RPMI8226 (cell line): ENCODE results near the gene MSS51.
"Not testable (repeated sequence)": the region's sequence is repeated elsewhere in the genome, so short reads cannot be mapped to it uniquely, and the experiment has no call there.

ENCODE experiments used
- DNase-seq: peaks from one replicate; pipeline ENCODE4 v3.0.0-alpha.2; 2015

Gene MSS51

DNA sequence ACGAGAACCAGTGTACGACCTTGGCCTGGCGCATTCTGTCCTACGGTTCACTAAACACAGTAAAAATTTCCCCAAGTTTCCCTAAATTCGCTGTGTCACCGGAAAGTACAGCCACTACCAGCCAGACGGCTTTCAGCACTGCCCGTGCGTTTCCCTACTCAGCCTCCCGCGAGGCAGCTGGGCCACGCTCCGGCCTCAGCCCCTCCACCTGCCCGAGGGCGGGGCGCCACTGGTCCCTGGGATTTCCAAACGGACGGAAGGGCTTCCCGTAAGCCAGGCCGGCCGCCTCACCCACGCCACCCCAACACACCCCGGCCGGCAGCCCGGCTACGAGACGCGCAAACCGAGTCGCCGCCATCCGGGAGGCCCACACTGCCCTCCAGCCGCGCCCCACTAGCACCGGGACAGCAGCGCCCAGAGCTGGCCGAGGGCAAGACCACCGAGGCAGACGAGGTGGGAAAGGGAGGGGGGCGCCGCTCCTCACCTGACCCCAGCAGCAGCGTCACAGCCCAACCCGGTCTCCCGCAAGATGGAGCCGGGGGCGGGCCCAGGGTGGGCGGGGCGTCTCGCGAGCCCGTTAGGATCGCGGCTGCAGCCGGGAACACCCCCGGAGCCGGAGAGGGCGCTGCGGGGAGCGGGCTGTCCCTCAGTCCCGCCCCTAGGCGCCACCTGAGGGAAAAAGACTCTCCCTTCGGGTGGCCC is 19.7 kb downstream of the MSS51 start, which contains the start of gene ANXA7:
TSS of gene ANXA7 (minus strand) at position 531 of the 702 bp plus-strand sequence. CDS start 13,202 bp downstream, outside the sequence.
- DNase-seq = peak; percentile 91

- peak; percentile 65 for DNase-seq
These were observed 20.2 kb downstream of the MSS51 start for GRCh38 chr10:73413108-73413527.

DNA sequence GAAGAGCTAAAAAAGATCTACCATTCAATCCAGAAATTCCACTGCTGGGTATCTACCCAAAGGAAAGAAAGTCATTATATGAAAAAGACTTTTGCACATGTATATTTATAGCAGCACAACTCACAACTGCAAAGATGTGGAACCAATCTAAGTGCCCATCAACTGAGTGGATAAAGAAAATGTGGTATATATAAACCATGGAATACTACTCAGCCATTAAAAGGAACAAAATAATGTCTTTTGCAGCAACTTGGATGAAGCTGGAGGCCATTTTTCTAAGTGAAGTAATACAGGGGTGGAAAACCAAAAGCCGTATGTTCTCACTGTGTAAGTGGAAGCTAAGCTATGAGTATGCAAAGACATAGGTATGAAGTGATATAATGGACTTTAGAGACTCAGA is 22.5 kb downstream of the MSS51 start:
- DNase-seq = no peak

GRCh38 chr10:73408978-73409521 is 24.3 kb downstream of the MSS51 start:
- DNase-seq = no peak

DNA sequence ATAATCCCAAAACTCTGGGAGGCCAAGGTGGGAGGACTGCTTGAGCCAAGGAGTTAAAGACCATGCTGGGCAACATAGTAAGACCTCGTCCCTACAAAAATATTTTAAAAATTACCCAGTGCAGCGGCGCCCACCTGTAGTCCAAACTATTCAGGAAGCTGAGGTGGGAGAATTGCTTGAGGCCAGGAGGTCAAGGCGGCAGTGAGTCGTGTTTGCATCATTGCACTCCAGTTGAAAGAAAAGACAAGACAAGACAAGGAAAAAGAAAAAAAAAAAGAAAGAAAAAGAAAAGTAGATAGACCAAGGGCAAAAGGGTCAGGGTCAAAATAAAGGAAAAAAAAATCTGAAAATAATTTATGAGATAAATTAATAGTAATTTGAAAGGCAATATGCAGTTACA is 25.3 kb downstream of the MSS51 start:
- no peak for DNase-seq

- no peak for DNase-seq
These were observed 25.9 kb downstream of the MSS51 start for GRCh38 chr10:73407495-73407894.

GRCh38 chr10:73406846-73407245 is 26.5 kb downstream of the MSS51 start:
- DNase-seq = no peak

DNA sequence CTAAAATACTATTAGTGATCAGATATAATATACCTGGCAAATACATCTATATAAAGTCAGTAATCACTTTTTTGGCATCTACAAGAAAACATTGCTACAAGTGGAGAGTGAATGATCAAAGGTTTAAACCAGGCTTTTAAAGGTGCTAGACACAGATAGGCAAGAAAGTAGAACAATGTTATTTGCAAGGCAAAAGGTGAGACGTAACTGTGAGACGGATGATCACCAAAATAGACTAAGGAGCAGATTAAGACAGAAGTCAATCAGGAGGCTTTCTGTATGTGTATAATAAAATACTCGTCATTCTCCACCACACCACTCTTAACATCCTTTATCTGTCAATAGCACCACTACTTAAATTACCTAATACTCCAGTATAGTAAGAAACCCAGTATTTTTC is 27.8 kb downstream of the MSS51 start:
- no peak for DNase-seq

DNA sequence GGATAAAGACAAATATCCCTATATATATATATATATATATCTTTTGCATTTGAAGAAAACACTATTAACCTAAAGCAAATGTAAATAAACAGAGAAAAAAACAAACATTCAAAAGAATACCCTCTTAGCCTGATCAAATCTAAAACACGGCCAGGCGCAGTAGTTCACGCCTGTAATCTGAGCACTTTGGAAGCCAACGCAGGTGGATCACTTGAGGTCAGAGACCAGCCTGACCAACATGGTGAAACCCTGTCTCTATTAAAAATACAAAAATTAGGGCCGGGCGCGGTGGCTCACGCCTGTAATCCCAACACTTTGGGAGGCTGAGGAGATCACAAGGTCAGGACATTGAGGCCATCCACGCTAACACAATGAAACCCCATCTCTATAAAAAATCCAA is 28.7 kb downstream of the MSS51 start:
- DNase-seq = no peak

DNA sequence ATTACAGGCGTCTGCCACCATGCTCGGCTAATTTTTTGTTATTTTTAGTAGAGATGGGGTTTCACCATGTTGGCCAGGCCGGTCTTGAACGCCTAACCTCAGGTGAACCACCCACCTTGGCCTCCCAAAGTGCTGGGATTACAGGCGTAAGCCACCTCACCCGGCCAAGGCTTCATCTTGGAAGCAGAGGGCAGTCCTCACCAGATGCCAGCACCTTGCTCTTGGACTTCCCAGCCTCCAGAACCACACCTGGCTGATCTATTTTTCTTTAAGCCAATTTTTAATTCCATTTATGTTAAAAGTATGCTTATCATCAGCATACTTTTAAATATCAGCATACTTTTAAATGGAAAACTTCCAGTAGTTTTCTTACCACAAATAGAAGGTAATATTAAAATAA is 31.7 kb downstream of the MSS51 start:
- no peak for DNase-seq

DNA sequence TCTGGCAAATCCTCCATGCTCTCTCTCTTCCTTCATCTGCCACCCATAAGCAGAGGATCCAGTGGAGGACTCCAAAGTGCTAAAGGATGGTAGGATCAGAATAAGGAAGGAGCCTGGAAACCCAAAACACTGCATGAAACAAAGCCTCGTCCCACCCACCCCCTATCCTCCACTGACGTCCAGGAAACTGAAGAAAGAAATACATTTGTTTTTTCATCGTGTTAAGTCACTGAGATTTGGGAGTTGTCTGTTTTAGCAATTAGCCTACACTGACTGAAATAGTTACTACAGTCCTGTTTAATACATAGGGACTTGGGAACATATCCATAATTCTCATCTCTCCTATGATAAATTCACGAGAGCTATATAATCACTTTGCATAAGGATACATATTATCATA is 34.3 kb downstream of the MSS51 start:
- DNase-seq = no peak

DNA sequence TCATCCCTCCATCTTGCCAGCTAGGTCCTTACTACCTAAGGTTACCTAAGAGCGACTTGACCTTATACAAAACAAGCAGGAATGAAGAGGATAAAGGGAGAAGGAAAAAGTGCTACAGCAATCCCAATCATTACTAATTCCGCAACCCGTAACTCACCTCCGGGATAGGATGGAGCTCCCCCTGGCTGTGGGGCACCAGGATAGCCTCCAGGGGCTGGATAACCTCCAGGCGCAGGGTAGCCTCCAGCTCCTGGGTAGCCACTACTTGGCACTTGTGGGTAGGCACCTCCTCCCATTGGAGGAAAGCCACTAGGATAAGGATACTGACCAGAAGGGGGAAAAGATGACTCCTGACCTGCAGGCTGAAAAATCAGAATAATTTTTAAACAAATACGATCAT is 35.3 kb downstream of the MSS51 start:
- no peak for DNase-seq

DNA sequence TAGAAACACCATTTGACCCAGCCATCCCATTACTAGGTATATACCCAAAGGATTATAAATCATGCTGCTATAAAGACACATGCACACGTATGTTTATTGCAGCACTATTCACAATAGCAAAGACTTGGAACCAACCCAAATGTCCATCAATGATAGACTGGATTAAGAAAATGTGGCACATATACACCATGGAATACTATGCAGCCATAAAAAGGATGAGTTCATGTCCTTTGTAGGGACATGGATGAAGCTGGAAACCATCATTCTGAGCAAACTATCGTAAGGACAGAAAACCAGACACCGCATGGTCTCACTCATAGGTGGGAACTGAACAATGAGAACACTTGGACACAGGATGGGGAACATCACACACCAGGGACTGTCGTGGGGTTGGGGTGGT is 39.0 kb downstream of the MSS51 start:
- not testable (repeated sequence) for DNase-seq

- no peak for DNase-seq
These were observed 45.1 kb downstream of the MSS51 start for GRCh38 chr10:73388228-73388627.

GRCh38 chr10:73386583-73386982 is 46.8 kb downstream of the MSS51 start:
- DNase-seq = no peak

DNA sequence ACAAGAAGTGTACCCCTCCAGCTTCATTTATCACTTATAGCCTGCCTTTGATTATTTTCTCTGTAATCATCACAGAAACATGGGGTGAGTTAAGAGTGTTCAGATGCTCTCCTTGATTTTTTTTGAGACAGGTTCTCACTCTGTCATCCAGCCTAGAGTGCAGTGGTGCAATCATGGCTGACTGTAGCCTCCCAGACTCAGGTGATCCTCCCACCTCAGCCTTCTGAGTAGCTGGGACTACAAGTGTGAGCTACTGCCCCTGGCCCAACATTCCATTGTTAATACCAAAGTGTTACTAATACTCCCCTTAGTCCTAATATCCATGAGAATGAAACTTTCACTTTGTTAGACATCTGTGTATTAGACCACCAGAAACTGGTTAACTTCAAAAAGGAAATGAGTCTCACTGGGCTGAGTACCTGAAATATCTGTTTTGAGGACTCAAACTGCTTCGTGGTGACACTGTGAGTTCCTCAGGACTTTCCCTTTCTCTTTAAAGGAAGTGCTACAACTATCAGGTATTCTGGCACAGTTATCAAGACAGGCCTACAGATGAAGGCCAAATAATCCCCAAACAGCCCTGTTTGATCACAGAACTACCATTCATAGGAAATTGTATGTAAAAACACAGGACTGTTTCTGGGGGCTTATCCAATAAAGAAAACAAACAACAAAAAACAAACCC is 54.2 kb downstream of the MSS51 start:
- DNase-seq = no peak

DNA sequence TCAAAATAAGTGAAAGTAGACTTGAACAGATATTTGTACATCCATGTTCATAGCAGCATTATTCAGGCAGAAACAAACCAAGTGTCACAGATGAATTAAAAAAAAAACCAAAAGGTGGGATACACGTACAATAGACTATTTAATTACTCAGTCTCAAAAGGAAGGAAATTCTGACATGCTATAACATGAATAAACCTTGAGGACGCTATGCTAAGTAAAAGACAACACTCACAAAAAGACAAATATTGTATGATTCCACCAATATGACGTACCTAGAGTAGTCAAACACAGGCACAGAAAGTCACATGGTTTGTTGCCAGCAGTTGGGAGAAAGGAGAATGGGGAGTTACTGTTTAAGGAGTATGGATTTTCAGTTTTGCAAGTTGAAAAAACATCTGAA is 56.7 kb downstream of the MSS51 start:
- DNase-seq = no peak
